ENCODE measurements around the gene ANKEF1.
"Not testable (repeated sequence)": the region's sequence is repeated elsewhere in the genome, so short reads cannot be mapped to it uniquely, and the experiment has no call there.

The ANKEF1 gene

GRCh38 chr20:10014431-10014830 lies 20.4 kb upstream of the ANKEF1 start:
- Histone ChIP-seq H3K4me3 (replicated peaks; ENCODE audit: low read depth, low read length) (no peak overlapping the region), H3K36me3 (ENCODE audit: control insufficient read depth, insufficient read depth, low read length) (no peaks in the 10 kb centered on the region), H3K27me3 (replicated peaks; ENCODE audit: control insufficient read depth, insufficient read depth, low read length) (no peaks in the 10 kb centered on the region)
- DNase-seq (ENCODE audit: extremely low read depth, insufficient read length) = no peak
- TF ChIP-seq CTCF (IDR thresholded peaks at IDR 0.05; ENCODE audit: insufficient read depth, low read length, poor library complexity, severe bottlenecking) = no peak

DNA sequence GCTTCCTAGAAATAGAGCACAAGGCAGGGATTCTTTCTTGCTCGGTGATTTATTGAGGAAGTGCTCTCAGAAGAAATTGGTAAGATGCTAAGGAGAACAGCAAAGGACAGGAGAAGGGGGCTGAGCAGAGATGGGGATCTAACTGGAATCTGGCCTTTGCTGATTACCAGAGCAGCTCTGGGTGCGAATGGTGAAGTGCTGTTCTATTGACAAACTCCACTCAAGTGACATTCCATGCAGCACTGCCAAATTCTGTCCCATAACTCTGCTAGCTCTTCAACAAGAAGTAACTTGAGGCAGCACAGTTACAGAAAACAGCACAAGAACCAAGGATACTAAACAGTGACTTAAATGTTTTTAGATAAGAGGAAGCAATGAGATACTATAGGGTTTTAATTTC lies 13.8 kb upstream of the ANKEF1 start:
- no peak for DNase-seq (ENCODE audit: extremely low read depth, insufficient read length)
- no peak for TF ChIP-seq CTCF (IDR thresholded peaks at IDR 0.05; ENCODE audit: insufficient read depth, low read length, poor library complexity, severe bottlenecking)
- Histone ChIP-seq H3K27me3 (replicated peaks; ENCODE audit: control insufficient read depth, insufficient read depth, low read length) (no peaks in the 10 kb centered on the region), H3K4me3 (replicated peaks; ENCODE audit: low read depth, low read length) (no peak overlapping the region), H3K36me3 (ENCODE audit: control insufficient read depth, insufficient read depth, low read length) (no peaks in the 10 kb centered on the region)

DNA sequence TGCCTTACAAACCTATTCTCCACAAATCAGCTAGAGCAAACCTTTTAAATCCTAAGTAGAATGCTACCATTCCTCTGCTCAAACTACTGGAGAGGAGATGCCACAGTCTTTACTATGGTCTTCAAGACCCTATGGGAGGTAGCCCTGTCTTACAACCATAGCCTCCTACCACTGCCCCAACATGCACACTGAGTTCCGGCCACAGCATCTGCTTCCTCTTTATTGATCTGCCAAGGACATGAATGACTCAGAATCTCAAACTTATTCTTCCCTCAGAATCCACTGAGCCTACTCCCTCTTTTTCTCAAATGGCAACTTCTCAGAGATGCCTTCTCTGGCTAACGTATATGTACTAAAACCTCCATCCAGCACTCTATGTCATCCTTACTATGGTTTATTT lies 12.2 kb upstream of the ANKEF1 start:
- DNase-seq (ENCODE audit: extremely low read depth, insufficient read length) = no peak
- no peak for TF ChIP-seq CTCF (IDR thresholded peaks at IDR 0.05; ENCODE audit: insufficient read depth, low read length, poor library complexity, severe bottlenecking)
- Histone ChIP-seq H3K36me3 (ENCODE audit: control insufficient read depth, insufficient read depth, low read length) (no peaks in the 10 kb centered on the region), H3K27me3 (replicated peaks; ENCODE audit: control insufficient read depth, insufficient read depth, low read length) (no peaks in the 10 kb centered on the region), H3K4me3 (replicated peaks; ENCODE audit: low read depth, low read length) (no peak overlapping the region)

GRCh38 chr20:10023911-10024310 lies 10.9 kb upstream of the ANKEF1 start:
- TF ChIP-seq CTCF (IDR thresholded peaks at IDR 0.05; ENCODE audit: insufficient read depth, low read length, poor library complexity, severe bottlenecking) = no peak
- no peaks in the 10 kb centered on the region for H3K27me3 ChIP-seq (replicated peaks; ENCODE audit: control insufficient read depth, insufficient read depth, low read length)
- no peak for DNase-seq (ENCODE audit: extremely low read depth, insufficient read length)
- no peak overlapping the region for H3K4me3 ChIP-seq (replicated peaks; ENCODE audit: low read depth, low read length)
- no peaks in the 10 kb centered on the region for H3K36me3 ChIP-seq (ENCODE audit: control insufficient read depth, insufficient read depth, low read length)

- not testable (repeated sequence) for H3K27me3 ChIP-seq (replicated peaks; ENCODE audit: control insufficient read depth, insufficient read depth, low read length); H3K4me3 ChIP-seq (replicated peaks; ENCODE audit: low read depth, low read length); H3K36me3 ChIP-seq (ENCODE audit: control insufficient read depth, insufficient read depth, low read length); DNase-seq (ENCODE audit: extremely low read depth, insufficient read length)
Observed at GRCh38 chr20:10031451-10032215, 3.2 kb upstream of the ANKEF1 start.

DNA sequence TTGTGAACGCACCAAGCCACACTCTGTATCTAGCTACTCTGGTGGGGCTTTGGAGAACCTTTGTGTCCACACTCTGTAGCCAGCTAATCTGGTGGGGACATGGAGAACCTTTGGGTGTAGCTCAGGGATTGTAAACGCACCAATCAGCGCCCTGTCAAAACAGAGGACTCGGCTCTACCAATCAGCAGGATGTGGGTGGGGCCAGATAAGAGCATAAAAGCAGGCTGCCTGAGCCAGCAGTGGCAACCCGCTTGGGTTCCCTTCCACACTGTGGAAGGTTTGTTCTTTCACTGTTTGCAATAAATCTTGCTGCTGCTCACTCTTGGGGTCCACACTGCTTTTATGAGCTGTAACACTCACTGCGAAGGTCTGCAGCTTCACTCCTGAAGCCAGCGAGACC lies 2.5 kb upstream of the ANKEF1 start:
- DNase-seq (ENCODE audit: extremely low read depth, insufficient read length); H3K4me3 ChIP-seq (replicated peaks; ENCODE audit: low read depth, low read length); H3K27me3 ChIP-seq (replicated peaks; ENCODE audit: control insufficient read depth, insufficient read depth, low read length): not testable (repeated sequence)

More for the DNA sequence above, 2.5 kb upstream of the ANKEF1 start:
- not testable (repeated sequence) for H3K36me3 ChIP-seq (ENCODE audit: control insufficient read depth, insufficient read depth, low read length)

Measured in GM06990 (cell line).